Spinal cord (tissue), 10 donors: ENCODE measurements around the gene CAPN8. TPM values are rescaled to one million over a fixed set of nuclear protein-coding genes. Genes with fewer than 3 reads are reported as not detected.

ENCODE experiments used
- DNase-seq, 6 donors: peaks; one replicate each; pipeline versions ENCODE4 v3.0.0 to v3.0.0-alpha.2; 2013 to 2015; ENCODE audit warnings: low spot score in 6 of 6, low read depth in 4 of 6
- H3K27ac ChIP-seq: one replicate; pipeline ENCODE4 v1.5.1; 2013; ENCODE audit warnings: low read depth, low read length, control low read depth
- H3K27me3 ChIP-seq: one replicate; pipeline ENCODE4 v1.6.1; 2013; ENCODE audit warnings: low read length; ENCODE audit not compliant: control insufficient read depth, insufficient read depth
- H3K36me3 ChIP-seq: one replicate; pipeline ENCODE4 v1.6.1; 2013; ENCODE audit warnings: low read length; ENCODE audit not compliant: control insufficient read depth, insufficient read depth
- H3K4me1 ChIP-seq: one replicate; pipeline ENCODE4 v1.6.1; 2013; ENCODE audit warnings: low read length; ENCODE audit not compliant: control insufficient read depth, insufficient read depth
- H3K4me3 ChIP-seq: one replicate; pipeline ENCODE4 v1.5.1; 2013; ENCODE audit warnings: low read depth, low read length, control low read depth
- H3K9me3 ChIP-seq: one replicate; pipeline ENCODE4 v1.6.1; 2013; ENCODE audit warnings: low read length; ENCODE audit not compliant: control insufficient read depth, insufficient read depth
- WGBS: methylation state at CpG from one replicate; pipeline ENCODE4 v1.1.5; 2013; ENCODE audit warnings: missing lambda C conversion rate; ENCODE audit not compliant: insufficient coverage; 5-methylcytosine and 5-hydroxymethylcytosine counted together
- polyA plus RNA-seq, 2 donors: library from polyadenylated mRNA; unstranded; fragments of 120-200 nt; gene quantifications; one replicate each; pipeline ENCODE4 v1.2.1, GENCODE V29; 2013; ENCODE audit not compliant: insufficient read length in 2 of 2
- total RNA-seq, 2 donors: library from RNA; depleted of rRNA in 1 of 2; stranded (reverse); fragments of 120-200 nt in 1 of 2; fragments of >200 nt in 1 of 2; gene quantifications; one replicate each; pipeline versions ENCODE4 v1.2.3 to v1.2.4, GENCODE V29; 2013 to 2014
- donor health status: healthy.

CAPN8 gene
- total and polyA plus RNA-seq, 4 donors = 0.10 to 0.99 (median 0.53) TPM

- Histone ChIP-seq H3K36me3 (no peaks in the 10 kb centered on the region), H3K27me3 (no peaks in the 10 kb centered on the region), H3K4me3 (no peak overlapping the region), H3K4me1 (no peaks in the 10 kb centered on the region), H3K9me3 (no peaks in the 10 kb centered on the region), H3K27ac (no peak overlapping the region)
- 100% methylated on average over 1 of the region's 1 CpG for WGBS
- no peak for DNase-seq
These were observed 107.0 kb downstream of the CAPN8 start for GRCh38 chr1:223558512-223558911.

- no peak for DNase-seq
- Histone ChIP-seq H3K4me1 (no peaks in the 10 kb centered on the region), H3K27ac (no peak overlapping the region), H3K27me3 (no peaks in the 10 kb centered on the region), H3K36me3 (no peaks in the 10 kb centered on the region), H3K4me3 (no peak overlapping the region), H3K9me3 (no peaks in the 10 kb centered on the region)
- 83% methylated on average over 4 of the region's 5 CpGs for WGBS
These were observed 108.4 kb downstream of the CAPN8 start for GRCh38 chr1:223557130-223557475.

GRCh38 chr1:223556414-223557129 lies 108.9 kb downstream of the CAPN8 start:
- no peak for DNase-seq
- H3K27ac ChIP-seq = no peak overlapping the region

GRCh38 chr1:223553957-223554356 lies 111.5 kb downstream of the CAPN8 start:
- H3K9me3 ChIP-seq = no peaks in the 10 kb centered on the region
- H3K27ac ChIP-seq = no peak overlapping the region
- H3K4me1 ChIP-seq = no peaks in the 10 kb centered on the region
- H3K36me3 ChIP-seq = no peaks in the 10 kb centered on the region
- H3K4me3 ChIP-seq = no peak overlapping the region
- H3K27me3 ChIP-seq = no peaks in the 10 kb centered on the region
- no peak for DNase-seq
- WGBS = 100% methylated on average over 1 of the region's 3 CpGs

More at GRCh38 chr1:223556414-223557129, 108.9 kb downstream of the CAPN8 start:
- no peaks in the 10 kb centered on the region for H3K4me1 ChIP-seq
- 31% methylated on average over 7 of the region's 8 CpGs for WGBS
- H3K4me3 ChIP-seq = no peak overlapping the region
- H3K9me3 ChIP-seq = no peaks in the 10 kb centered on the region
- H3K36me3 ChIP-seq = no peaks in the 10 kb centered on the region
- no peaks in the 10 kb centered on the region for H3K27me3 ChIP-seq

- Histone ChIP-seq H3K27ac (no peak overlapping the region), H3K36me3 (no peaks in the 10 kb centered on the region), H3K27me3 (no peaks in the 10 kb centered on the region), H3K4me1 (no peaks in the 10 kb centered on the region), H3K9me3 (no peaks in the 10 kb centered on the region), H3K4me3 (no peak overlapping the region)
- WGBS = no CpG with 5 or more reads among the region's 3 CpGs
- no peak for DNase-seq
These were observed 113.9 kb downstream of the CAPN8 start for GRCh38 chr1:223551610-223552009.

GRCh38 chr1:223549740-223550139 lies 115.8 kb downstream of the CAPN8 start:
- no peaks in the 10 kb centered on the region for H3K27me3 ChIP-seq
- no peaks in the 10 kb centered on the region for H3K4me1 ChIP-seq
- H3K4me3 ChIP-seq = no peak overlapping the region
- H3K36me3 ChIP-seq = no peaks in the 10 kb centered on the region
- no peak overlapping the region for H3K27ac ChIP-seq
- no peak for DNase-seq
- no CpG with 5 or more reads among the region's 1 CpG for WGBS
- H3K9me3 ChIP-seq = no peaks in the 10 kb centered on the region

GRCh38 chr1:223547316-223548114 lies 118.0 kb downstream of the CAPN8 start:
- Histone ChIP-seq H3K36me3 (no peaks in the 10 kb centered on the region), H3K4me3 (no peak overlapping the region), H3K27ac (no peak overlapping the region), H3K27me3 (no peaks in the 10 kb centered on the region), H3K4me1 (no peaks in the 10 kb centered on the region), H3K9me3 (no peaks in the 10 kb centered on the region)
- no peak for DNase-seq
- WGBS = 79% methylated on average over 5 of the region's 7 CpGs

- no peak for DNase-seq
These were observed 120.2 kb downstream of the CAPN8 start for GRCh38 chr1:223545343-223545742.

GRCh38 chr1:223543560-223543959 lies 121.9 kb downstream of the CAPN8 start:
- WGBS = 91% methylated on average over 4 of the region's 4 CpGs
- peaks cover 19% of the 10 kb centered on the region for H3K4me1 ChIP-seq
- peaks cover 3% of the 10 kb centered on the region for H3K27me3 ChIP-seq
- no peaks in the 10 kb centered on the region for H3K36me3 ChIP-seq
- no peaks in the 10 kb centered on the region for H3K9me3 ChIP-seq
- H3K27ac ChIP-seq = no peak overlapping the region
- DNase-seq = no peak
- H3K4me3 ChIP-seq = no peak overlapping the region

More at GRCh38 chr1:223545343-223545742, 120.2 kb downstream of the CAPN8 start:
- Histone ChIP-seq H3K4me1 (peaks cover 6% of the 10 kb centered on the region), H3K27ac (no peak overlapping the region), H3K36me3 (no peaks in the 10 kb centered on the region), H3K27me3 (no peaks in the 10 kb centered on the region), H3K9me3 (no peaks in the 10 kb centered on the region), H3K4me3 (no peak overlapping the region)
- WGBS = 93% methylated on average over 2 of the region's 4 CpGs

- WGBS = no CpG with 5 or more reads among the region's 4 CpGs
- no peak for DNase-seq
- Histone ChIP-seq H3K4me3 (no peak overlapping the region), H3K4me1 (peaks cover 19% of the 10 kb centered on the region), H3K36me3 (no peaks in the 10 kb centered on the region), H3K27me3 (peaks cover 3% of the 10 kb centered on the region), H3K9me3 (no peaks in the 10 kb centered on the region), H3K27ac (no peak overlapping the region)
These were observed 122.7 kb downstream of the CAPN8 start for GRCh38 chr1:223542831-223543230.
